NCI-H345 treated with DMSO at 0.1 percent for 48 hours (cell line): ENCODE measurements around the gene THAP4.

Source experiments
- DNase-seq: peaks from one replicate; lab custom pipeline; 2025; ENCODE audit not compliant: unreplicated experiment; lab: John Stamatoyannopoulos, UW

Gene THAP4

GRCh38 chr2:241639385-241639784, 2.4 kb upstream of the THAP4 start:
- DNase-seq: no peak

GRCh38 chr2:241638940-241639339, 2.0 kb upstream of the THAP4 start:
- DNase-seq: no peak

- DNase-seq: no peak
Observed at GRCh38 chr2:241637795-241638660, 1.1 kb upstream of the THAP4 start.

GRCh38 chr2:241636182-241637017, 558 bp downstream of the THAP4 start:
- no peak for DNase-seq

- DNase-seq: no peak
Observed at GRCh38 chr2:241635756-241636155, 1.2 kb downstream of the THAP4 start.

- no peak for DNase-seq
Observed at GRCh38 chr2:241633561-241633960, 3.4 kb downstream of the THAP4 start.

GRCh38 chr2:241632478-241633325, 4.3 kb downstream of the THAP4 start:
- DNase-seq: no peak

- no peak for DNase-seq
Observed at GRCh38 chr2:241629762-241630435, 7.1 kb downstream of the THAP4 start.

- DNase-seq: no peak
Observed at GRCh38 chr2:241627675-241628074, 9.3 kb downstream of the THAP4 start.

GRCh38 chr2:241620419-241620769, 16.6 kb downstream of the THAP4 start:
- no peak for DNase-seq

GRCh38 chr2:241619597-241620418, 17.1 kb downstream of the THAP4 start:
- no peak for DNase-seq

GRCh38 chr2:241618829-241619228, 18.1 kb downstream of the THAP4 start:
- DNase-seq: no peak

- no peak for DNase-seq
Observed at GRCh38 chr2:241618296-241618805, 18.6 kb downstream of the THAP4 start.

GRCh38 chr2:241617431-241618154, 19.4 kb downstream of the THAP4 start:
- no peak for DNase-seq

- no peak for DNase-seq
Observed at GRCh38 chr2:241616168-241617125, 20.5 kb downstream of the THAP4 start.

GRCh38 chr2:241615522-241616052, 21.4 kb downstream of the THAP4 start:
- DNase-seq: no peak

- DNase-seq: no peak
Observed at GRCh38 chr2:241615041-241615440, 21.9 kb downstream of the THAP4 start.
